GM19099 (cell line): ENCODE data around the gene CEP164.

ENCODE experiments used
- POLR2A ChIP-seq: IDR thresholded peaks from 3 replicates; pipeline ENCODE4 v1.6.1; 2011; ENCODE audit warnings: low read depth; ENCODE audit not compliant: insufficient read length; ENCODE audit errors: extremely low read depth

The CEP164 gene

DNA sequence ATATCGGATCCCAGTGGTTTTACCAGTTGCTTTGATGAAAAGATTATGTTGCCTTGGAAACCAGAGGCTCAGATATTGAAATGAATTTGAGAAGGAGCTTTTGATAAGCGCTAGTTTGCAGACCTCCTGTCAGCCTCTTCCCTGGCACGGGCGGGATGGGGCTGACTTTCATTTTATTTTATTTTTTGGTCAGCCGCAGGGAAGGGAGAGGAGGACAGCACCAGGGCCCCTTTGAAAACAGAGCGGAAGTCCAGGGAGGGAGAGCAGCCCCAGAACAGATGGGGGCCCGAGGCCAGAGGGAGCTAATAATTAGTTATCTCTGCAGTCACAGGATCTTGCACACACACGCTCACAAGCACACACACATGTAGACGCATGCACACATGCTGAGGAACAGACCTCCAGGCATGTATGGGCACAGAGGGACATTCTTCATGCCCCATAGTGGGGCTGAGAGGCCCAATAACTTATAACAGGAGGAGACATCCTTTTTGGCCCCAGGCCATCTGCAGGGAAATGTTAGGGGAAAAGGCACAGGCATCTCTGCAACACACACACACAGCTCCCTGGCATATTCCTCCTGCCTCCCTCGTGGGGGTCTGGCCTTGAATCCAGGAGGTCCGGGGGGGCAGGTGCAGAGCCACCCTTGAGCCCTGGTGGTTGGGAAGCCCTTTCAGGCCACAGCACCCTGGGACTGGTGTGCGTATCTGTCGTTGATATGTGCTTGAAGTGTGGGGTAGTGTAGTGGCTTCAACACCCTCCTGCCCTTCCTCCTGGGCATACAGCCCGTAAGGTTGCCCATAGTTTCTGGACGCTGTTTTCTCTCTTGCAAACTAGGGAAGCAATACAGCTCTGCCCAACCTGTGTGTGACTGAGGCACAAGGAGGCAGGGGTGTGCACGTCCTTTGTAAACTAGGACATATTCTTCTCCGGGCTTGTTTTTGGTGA, 117.3 kb downstream of the CEP164 start:
- TF ChIP-seq POLR2A = no peak

DNA sequence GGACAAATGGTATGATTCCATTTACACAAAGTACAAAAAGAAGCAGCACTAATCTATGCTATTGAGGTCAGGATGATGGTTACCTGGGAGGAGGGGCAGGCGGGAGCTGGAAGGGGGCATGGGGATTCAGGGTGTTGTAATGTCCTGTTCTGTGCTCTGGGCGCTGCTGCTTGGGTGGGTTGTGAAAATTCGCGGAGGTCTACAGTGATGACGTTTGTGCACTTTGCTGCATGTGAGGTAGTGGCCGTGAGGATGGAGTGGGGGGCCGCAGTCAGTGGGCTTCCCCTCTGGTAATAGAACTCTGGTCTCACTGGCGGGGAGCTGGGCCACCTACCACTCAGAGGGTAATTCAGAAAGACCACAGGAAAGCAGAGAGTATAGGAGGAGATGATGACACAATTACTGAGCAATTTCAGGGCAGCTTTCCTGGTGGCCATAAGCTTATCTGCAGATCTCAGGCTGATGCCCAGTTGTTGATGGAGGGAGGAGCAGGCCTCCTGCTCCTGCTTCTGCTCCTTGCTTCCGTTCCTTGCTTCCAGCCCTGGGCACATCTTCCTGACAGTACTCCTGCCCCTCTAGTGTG, 121.5 kb downstream of the CEP164 start:
- no peak for TF ChIP-seq POLR2A

DNA sequence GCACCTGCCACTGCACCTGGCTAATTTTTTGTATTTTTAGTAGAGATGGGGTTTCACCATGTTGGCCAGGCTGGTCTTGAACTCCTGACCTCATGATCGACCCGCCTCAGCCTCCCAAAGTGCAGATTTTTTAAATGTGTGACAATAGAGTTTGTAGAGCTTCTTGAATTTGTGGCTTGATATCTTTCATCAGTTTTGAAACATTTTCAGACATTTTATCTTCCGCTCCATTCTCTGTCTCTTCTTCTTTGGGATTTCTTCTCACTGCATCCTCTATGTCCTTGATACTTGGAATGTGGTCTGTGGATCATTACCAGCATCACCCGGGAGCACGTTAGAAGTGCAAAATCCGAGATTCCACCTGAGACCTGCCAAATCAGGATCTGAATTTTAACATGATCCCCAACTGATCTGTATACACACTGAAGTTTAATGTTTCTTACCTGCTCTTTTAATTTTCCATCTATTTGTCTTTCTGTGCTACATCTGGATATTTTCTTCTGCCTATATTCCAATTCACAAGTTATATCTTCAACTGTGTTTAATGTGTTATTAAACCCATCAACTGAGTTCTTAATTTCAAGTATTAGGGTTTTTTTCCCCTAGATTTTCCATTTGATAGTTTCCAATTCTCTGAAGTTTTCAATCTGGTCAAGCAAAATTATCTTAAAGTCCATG, 126.4 kb downstream of the CEP164 start:
- TF ChIP-seq POLR2A = no peak

GRCh38 chr11:117454564-117454917, 126.9 kb downstream of the CEP164 start:
- TF ChIP-seq POLR2A = no peak

GRCh38 chr11:117456027-117456720, 128.5 kb downstream of the CEP164 start:
- no peak for TF ChIP-seq POLR2A

DNA sequence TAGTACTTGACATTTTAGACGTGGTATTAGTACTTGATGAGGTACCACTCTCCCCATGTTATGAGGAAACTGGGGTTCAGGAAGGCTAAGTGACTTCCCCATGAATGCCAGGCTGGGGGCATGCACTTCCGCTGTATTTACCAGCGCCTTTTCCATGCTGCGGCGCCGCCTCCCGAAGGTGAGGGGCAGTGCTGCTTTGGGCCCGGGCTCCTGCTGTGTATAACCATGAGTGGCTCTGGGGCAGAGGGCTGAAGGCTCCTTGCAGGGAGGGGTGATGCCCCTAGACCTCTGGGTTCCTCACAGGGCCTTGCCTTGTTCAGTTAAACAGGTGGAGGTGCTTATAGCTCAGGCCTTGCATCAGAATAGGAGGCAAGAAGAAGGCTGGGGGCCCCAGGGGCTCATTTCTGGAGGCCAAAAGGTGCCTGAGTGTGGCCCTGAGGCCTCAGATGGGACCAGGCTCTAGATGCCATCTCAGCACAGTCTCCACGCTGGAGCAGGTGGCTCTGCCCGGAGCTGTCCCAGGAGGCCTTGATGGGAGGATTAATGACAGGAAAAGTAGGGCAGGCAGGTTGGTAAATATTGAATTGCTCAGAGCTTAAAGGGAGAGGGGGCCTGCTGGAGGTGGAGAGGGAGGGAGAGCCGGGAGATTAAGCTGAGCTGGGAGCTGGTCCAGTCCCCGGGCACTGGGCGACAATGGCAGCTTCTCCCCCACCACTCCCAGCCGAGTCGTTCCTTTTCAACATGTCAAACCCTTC, 129.6 kb downstream of the CEP164 start:
- no peak for TF ChIP-seq POLR2A

GRCh38 chr11:117457835-117458234, 130.2 kb downstream of the CEP164 start:
- TF ChIP-seq POLR2A = no peak

DNA sequence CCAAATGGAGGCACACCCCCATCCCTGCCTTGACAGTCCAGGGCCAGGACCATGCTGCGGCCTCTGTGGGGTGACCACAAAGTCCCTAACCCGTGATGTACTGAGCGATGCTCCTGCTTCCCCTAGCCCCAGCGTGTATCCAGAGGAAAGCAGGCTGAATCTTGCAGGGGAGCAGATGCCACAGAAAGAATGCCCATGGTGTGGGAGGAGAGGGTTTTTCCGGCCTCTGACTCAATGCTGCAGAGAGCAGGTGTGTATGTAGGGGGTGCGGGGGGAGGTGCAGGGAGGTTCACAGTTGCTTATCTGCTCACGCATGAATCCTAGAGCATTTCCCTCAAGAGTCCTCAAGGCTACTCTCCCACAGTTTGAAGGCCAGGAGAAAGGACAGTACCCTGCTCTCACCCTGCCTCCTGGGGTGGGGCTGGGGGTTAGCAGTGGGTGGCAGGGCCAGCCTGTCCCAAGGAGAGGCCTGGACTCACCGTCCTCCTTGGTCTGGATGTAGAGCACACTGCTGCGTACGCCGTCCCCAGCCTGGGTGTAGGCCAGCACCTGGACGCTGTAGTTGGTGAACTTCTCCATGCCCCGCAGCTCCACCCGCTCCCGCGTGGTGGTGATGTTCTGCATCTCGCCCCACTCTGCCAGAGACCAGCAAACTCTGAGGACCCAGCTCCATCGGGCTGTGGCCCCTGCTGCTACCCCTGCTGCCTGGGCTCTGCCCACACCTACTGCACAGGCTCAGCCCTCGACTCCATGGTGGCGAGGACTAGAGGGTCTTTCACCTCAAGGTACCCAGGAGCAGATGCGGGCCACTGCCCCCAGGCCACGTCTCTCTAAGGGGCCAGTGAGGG, 130.8 kb downstream of the CEP164 start:
- TF ChIP-seq POLR2A = no peak

- TF ChIP-seq POLR2A = no peak
These were observed 131.7 kb downstream of the CEP164 start for GRCh38 chr11:117459123-117459978.

GRCh38 chr11:117459979-117460300, 132.3 kb downstream of the CEP164 start:
- no peak for TF ChIP-seq POLR2A

- no peak for TF ChIP-seq POLR2A
These were observed 133.9 kb downstream of the CEP164 start for GRCh38 chr11:117461396-117462182.
